Small intestine (tissue), 7 donors: Measurements from ENCODE around the gene TMEM132E. TPM values are rescaled to one million over a fixed set of nuclear protein-coding genes. Genes with fewer than 3 reads are reported as not detected.
A peak's percentile ranks its signal among the peaks of the same experiment; 100 is the strongest.

Source experiments
- DNase-seq, 2 donors: peaks; one replicate each; pipeline versions ENCODE4 v3.0.0 to v3.0.0-alpha.2; 2013
- FAIRE-seq: peaks from 2 replicates; lab custom pipeline; 2012; peaks lifted over from hg19 to GRCh38; lab: Jason Lieb, UNC
- H3K27ac ChIP-seq, 3 donors: one replicate each; pipeline ENCODE4 v1.5.1; 2013; ENCODE audit warnings: low read length in 2 of 3, mild to moderate bottlenecking in 2 of 3, control low read depth in 1 of 3, inconsistent platforms in 1 of 3, low read depth in 1 of 3, moderate library complexity in 1 of 3
- H3K27me3 ChIP-seq, 3 donors: one replicate each; pipeline ENCODE4 v1.6.1; 2013; ENCODE audit warnings: low read length in 3 of 3, inconsistent platforms in 1 of 3; ENCODE audit not compliant: control insufficient read depth in 3 of 3, insufficient read depth in 3 of 3
- H3K36me3 ChIP-seq, 3 donors: one replicate each; pipeline ENCODE4 v1.6.1; 2013; ENCODE audit warnings: low read length in 3 of 3, inconsistent platforms in 1 of 3, low read depth in 1 of 3, mild to moderate bottlenecking in 1 of 3, moderate library complexity in 1 of 3; ENCODE audit not compliant: control insufficient read depth in 3 of 3, insufficient read depth in 2 of 3
- H3K4me1 ChIP-seq, 3 donors: one replicate each; pipeline ENCODE4 v1.6.1; 2013; ENCODE audit warnings: low read length in 2 of 3, inconsistent platforms in 1 of 3, low read depth in 1 of 3, mild to moderate bottlenecking in 1 of 3, moderate library complexity in 1 of 3; ENCODE audit not compliant: control insufficient read depth in 3 of 3, insufficient read depth in 2 of 3
- H3K4me3 ChIP-seq, 3 donors: one replicate each; pipeline ENCODE4 v1.5.1; 2013; ENCODE audit warnings: low read length in 3 of 3, control low read depth in 1 of 3, inconsistent platforms in 1 of 3, low read depth in 1 of 3, mild to moderate bottlenecking in 1 of 3, moderate library complexity in 1 of 3
- H3K9me3 ChIP-seq, 2 donors: one replicate each; pipeline ENCODE4 v1.6.1; 2013; ENCODE audit warnings: low read depth in 1 of 2, low read length in 1 of 2; ENCODE audit not compliant: control insufficient read depth in 2 of 2, insufficient read depth in 1 of 2
- WGBS, 3 donors: extraction: QIAGEN DNeasy Blood & Tissue Kit; methylation state at CpG; one replicate each; pipeline ENCODE4 v1.1.7; 2013; 5-methylcytosine and 5-hydroxymethylcytosine counted together
- polyA plus RNA-seq, 4 donors: library from polyadenylated mRNA; stranded (reverse) in 3 of 4; unstranded in 1 of 4; fragments of 200-250 nt in 3 of 4; fragments of 120-200 nt in 1 of 4; gene quantifications; one replicate each; pipeline versions ENCODE4 v1.2.1 to v1.2.3, GENCODE V29; 2013
- donor health status: healthy with polysubstance abuse.
- donor health status: control.
- donor health status: control.
- donor health status: Bipolar disorder and iron deficiency.
- donor health status: healthy.

The TMEM132E gene
- polyA plus RNA-seq, 4 donors: 0.07 to 9.2 (median 3.9) TPM

DNA sequence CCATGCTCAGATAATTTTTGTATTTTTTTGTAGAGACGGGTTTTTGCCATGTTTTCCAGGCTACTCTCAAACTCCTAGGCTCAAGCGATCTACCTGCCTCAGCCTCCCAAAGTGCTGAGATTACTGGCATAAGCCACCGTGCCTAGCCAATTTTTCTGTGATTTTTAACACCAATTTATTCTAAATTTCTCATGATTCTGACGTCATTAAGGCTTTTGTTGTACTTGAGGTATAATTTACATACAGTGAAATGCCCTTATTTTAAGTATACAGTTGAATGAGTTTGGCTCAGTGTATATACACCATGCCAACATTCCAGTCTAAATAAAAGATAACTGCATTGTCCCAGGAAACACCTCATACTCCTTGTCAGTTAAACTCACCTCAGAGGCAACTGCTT is 77.4 kb downstream of the TMEM132E start:
- H3K36me3 ChIP-seq: no peaks in the 10 kb centered on the region
- WGBS, 3 donors: 74 to 87% (median 78%) methylated on average over 4 of the region's 4 CpGs
- H3K27ac ChIP-seq: no peak overlapping the region
- no peak for DNase-seq
- H3K27me3 ChIP-seq: peaks cover 0 to 4% (median 0%) of the 10 kb centered on the region in 3 donors
- FAIRE-seq: no peak
- no peaks in the 10 kb centered on the region for H3K9me3 ChIP-seq
- H3K4me3 ChIP-seq: no peak overlapping the region
- peaks cover 0 to 17% (median 3%) of the 10 kb centered on the region in 3 donors for H3K4me1 ChIP-seq

DNA sequence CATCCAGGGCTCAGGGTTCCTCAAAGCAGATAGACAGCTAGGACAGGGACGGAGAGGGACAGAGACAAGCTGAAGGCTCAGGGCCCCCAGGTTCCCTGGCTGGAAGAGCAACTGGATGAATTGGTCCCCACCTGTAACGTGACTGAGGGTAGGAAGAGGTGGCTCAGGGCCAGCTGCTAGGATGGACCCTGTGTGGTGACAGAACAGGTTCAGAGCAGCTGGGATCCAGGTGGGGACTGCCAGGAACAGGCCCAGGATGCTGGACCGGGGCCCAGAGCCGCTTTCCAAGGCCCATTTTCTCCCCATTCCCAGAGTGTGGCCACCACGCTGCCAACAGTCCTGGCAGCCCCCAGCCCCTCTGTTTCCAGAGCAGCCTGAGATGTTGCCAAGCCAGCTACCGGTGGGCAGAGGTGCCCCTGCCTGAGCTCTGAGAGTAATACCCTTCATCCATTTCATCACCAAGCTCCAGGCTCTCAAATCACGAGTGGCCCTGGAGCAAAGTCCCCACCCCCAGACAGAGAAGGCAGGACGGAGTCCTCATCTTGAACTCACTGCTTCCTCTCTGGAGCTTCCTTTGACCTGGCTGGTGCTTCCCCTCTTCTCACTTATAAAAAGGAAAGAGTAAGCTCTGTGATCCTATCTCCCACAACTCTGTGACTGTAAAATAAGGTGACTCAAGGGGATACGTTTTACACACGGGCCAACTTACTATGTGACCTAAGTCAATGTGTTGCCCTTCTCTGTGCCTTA is 79.6 kb downstream of the TMEM132E start:
- Histone ChIP-seq H3K27ac (peak overlapping the region in 1 of 3 donors; percentile 40), H3K9me3 (no peaks in the 10 kb centered on the region), H3K27me3 (peaks cover 0 to 2% (median 0%) of the 10 kb centered on the region in 3 donors), H3K4me1 (peaks cover 0 to 10% (median 0%) of the 10 kb centered on the region in 3 donors), H3K4me3 (no peak overlapping the region), H3K36me3 (no peaks in the 10 kb centered on the region)
- DNase-seq: peak; percentile 34 to 57
- 63 to 70% (median 67%) methylated on average over 9 to 10 of the region's 10 CpGs for WGBS, 3 donors
- FAIRE-seq: no peak

DNA sequence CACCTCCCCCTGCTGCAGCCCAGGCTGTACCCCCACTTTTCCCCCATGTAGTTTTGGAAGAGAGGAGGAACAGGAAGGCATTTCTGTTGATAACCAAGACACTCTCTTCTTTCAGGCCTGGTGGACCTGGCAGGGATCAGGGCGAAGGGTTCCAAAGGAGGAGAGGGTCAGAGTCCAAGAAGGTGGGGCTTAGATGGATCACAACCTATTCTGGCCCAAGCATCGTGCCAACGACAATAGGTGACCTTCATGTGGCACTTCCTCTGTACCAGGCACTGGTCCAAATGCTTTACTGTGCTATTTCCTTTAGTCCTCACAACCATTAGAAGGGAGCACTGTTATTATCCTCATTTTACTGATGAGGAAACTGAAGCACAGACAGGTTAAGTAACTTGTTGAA is 84.3 kb downstream of the TMEM132E start:
- no peaks in the 10 kb centered on the region for H3K36me3 ChIP-seq
- FAIRE-seq: no peak
- peak; percentile 21 to 95 for DNase-seq

GRCh38 chr17:34665150-34665806 is 85.9 kb downstream of the TMEM132E start:
- peaks cover 0 to 4% (median 2%) of the 10 kb centered on the region in 3 donors for H3K4me1 ChIP-seq
- no peaks in the 10 kb centered on the region for H3K27me3 ChIP-seq
- DNase-seq: no peak
- WGBS, 3 donors: 50 to 79% (median 66%) methylated on average over 12 of the region's 12 CpGs
- H3K9me3 ChIP-seq: peaks cover 0 to 7% of the 10 kb centered on the region in 2 donors
- no peaks in the 10 kb centered on the region for H3K36me3 ChIP-seq
- FAIRE-seq: no peak
- no peak overlapping the region for H3K27ac ChIP-seq
- H3K4me3 ChIP-seq: no peak overlapping the region

More for the DNA sequence above, 84.3 kb downstream of the TMEM132E start:
- peak overlapping the region in 1 of 3 donors; percentile 66 for H3K27ac ChIP-seq
- H3K4me3 ChIP-seq: no peak overlapping the region
- no peaks in the 10 kb centered on the region for H3K27me3 ChIP-seq
- H3K9me3 ChIP-seq: no peaks in the 10 kb centered on the region
- WGBS, 3 donors: 11 to 51% (median 23%) methylated on average over 3 of the region's 3 CpGs
- peaks cover 0 to 4% (median 0%) of the 10 kb centered on the region in 3 donors for H3K4me1 ChIP-seq

DNA sequence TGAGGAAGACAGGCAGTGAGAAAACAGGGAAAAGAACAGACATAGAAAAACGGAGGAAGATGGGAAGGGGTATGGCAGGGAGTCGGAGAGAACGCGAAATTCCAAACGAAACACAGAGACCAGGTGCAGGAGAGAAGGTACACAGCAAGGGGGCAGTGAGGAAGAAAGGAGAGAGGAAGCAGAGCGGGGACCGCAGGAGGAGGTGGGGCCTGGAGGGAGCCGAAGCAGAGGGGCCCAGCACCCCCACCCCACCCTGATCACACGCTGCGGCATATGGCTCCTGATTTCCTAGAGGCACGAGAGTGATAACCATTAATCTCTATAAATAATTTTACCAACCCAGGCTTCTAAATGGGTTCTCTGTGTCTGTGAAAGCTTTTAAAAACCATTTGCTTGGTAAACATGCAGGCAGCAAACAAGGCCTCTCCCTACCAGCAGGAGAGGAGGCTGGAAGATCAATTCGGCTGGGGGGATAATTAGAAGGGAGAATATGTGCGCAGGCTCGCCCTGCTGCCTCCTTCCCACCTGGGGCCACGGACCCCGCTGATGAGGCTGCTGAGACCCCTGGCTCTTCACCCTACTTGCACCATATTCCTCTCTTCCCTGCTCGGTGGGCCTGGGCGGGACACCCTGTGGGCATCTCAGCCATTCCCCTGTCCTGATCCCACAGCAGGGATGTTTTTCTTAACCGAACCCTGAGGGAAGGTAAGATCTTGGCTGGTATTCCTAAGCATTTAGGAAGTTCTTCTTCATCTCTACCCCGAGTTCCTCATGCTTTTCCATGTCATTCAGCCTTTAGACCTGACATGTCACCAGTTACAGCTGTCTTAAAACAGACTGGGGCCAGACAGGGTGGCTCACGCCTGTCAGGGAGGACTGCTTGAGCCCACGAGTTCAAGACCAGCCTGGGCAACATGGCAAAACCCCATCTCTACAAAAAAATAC is 86.7 kb downstream of the TMEM132E start:
- FAIRE-seq: no peak
- no peak overlapping the region for H3K27ac ChIP-seq
- H3K4me3 ChIP-seq: no peak overlapping the region
- H3K4me1 ChIP-seq: peaks cover 0 to 4% (median 2%) of the 10 kb centered on the region in 3 donors
- H3K27me3 ChIP-seq: no peaks in the 10 kb centered on the region
- H3K36me3 ChIP-seq: no peaks in the 10 kb centered on the region
- no peak for DNase-seq
- WGBS, 3 donors: 38 to 67% (median 58%) methylated on average over 22 of the region's 22 CpGs
- peaks cover 0 to 7% of the 10 kb centered on the region in 2 donors for H3K9me3 ChIP-seq

DNA sequence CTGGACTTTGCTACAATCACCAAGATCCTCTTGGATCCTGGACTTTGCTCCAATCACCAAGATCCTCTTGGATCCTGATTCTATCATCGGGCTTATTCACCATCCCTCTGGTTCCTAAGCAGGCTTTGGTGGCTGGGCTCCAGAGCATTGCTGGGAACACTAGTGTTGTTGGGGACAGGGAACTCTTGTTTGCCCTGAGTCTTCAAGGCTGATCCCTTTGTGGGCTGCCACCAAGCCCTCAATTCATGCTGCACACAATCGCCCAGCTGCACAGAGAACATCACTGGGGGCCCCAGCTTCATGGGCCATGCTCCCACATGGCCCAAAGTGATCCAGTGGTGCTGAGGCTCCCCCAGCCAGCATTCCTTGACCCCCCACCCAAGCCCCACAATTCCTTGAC is 88.3 kb downstream of the TMEM132E start:
- H3K27me3 ChIP-seq: no peaks in the 10 kb centered on the region
- H3K9me3 ChIP-seq: peaks cover 0 to 7% of the 10 kb centered on the region in 2 donors
- H3K4me1 ChIP-seq: peaks cover 0 to 4% (median 2%) of the 10 kb centered on the region in 3 donors
- no peaks in the 10 kb centered on the region for H3K36me3 ChIP-seq
- 55 to 73% (median 55%) methylated on average over 2 of the region's 2 CpGs for WGBS, 3 donors
- no peak overlapping the region for H3K27ac ChIP-seq
- peak in 1 of 2 donors; percentile 44 for DNase-seq
- no peak overlapping the region for H3K4me3 ChIP-seq
- FAIRE-seq: no peak

DNA sequence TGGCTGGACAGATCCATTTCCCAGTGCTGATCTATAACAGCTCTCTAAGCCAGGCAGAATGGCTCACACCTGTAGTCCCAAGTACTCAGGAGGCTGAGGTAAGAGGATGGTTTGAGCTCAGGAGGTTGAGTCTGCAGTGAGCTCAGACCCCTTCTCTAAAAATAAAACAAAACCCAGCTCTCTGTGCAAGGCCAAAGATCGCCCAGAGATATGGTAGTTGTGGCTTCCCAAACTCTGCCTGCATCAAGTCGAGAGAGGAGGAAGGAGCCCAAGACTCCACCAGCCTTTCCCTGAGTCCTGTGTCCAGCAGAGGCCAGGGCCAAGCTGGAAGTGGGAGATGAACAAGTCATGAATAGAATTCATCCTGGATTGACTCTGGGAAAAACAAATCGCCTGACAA is 88.8 kb downstream of the TMEM132E start:
- Histone ChIP-seq H3K4me3 (no peak overlapping the region), H3K27me3 (no peaks in the 10 kb centered on the region), H3K4me1 (peaks cover 0 to 4% (median 2%) of the 10 kb centered on the region in 3 donors), H3K27ac (no peak overlapping the region), H3K36me3 (no peaks in the 10 kb centered on the region), H3K9me3 (peaks cover 0 to 7% of the 10 kb centered on the region in 2 donors)
- FAIRE-seq (no peak), DNase-seq (no peak)
- 72 to 80% (median 74%) methylated on average over 3 of the region's 3 CpGs for WGBS, 3 donors

DNA sequence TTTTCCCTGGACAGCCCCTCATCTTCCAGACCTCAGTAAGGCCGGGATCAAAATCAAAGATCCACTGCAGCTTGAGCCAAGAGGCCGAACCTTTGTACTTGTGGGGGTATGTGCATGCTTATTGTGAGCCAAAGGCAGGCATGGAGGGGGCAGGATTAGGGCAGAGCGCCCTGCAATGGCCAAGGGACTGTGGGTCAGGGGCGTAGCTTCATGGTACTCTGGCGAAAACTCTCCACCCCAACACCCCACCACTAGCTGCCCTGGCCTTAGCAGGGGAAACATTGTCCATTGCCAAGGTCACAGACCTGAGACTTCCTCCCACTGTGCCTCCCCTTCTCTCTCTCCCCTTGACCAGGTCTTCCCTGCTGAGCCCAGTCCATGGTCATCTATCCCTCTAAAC is 90.1 kb downstream of the TMEM132E start:
- Histone ChIP-seq H3K4me1 (peaks cover 0 to 4% (median 2%) of the 10 kb centered on the region in 3 donors), H3K4me3 (no peak overlapping the region), H3K9me3 (peaks cover 0 to 7% of the 10 kb centered on the region in 2 donors), H3K36me3 (no peaks in the 10 kb centered on the region), H3K27ac (no peak overlapping the region), H3K27me3 (no peaks in the 10 kb centered on the region)
- no peak for FAIRE-seq
- no peak for DNase-seq
- WGBS, 3 donors: 66 to 88% (median 74%) methylated on average over 5 of the region's 5 CpGs
